Measurements from ENCODE around the gene IFNA5. TPM values are rescaled to one million over a fixed set of nuclear protein-coding genes. Genes with fewer than 3 reads are reported as not detected.

The IFNA5 gene
- total and polyA plus RNA-seq, 2 of the 8 experiments (the other 6 are each of a cell fraction or from before 2014, with no cell fraction given), result not detected

DNA sequence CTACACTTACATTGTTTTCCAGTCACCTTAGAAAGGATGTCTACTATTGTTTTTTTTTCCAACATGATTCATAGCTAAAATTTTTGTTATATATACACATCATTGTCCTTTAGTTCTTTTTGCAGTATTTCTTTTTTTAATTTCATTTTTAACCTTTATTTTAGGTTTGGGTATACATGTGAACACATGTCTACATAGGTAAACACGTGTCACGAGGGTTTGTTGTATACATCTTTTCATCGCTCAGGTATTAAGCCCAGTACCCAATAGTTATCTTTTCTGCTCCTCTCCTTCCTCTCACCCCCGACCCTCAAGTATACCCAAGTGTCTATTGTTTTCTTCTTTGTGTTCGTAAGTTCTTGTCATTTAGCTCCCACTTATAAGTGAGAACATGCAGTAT lies 19.0 kb downstream of the IFNA5 start:
- H3K4me2 ChIP-seq (ENCODE audit: insufficient read depth in 1 of 2, low read depth in 2 of 2, low read length in 2 of 2), result no peak overlapping the region
- no peak for TF ChIP-seq BRCA1 (IDR thresholded peaks at IDR 0.05; ENCODE audit: low read depth, low read length)
- no peak for TF ChIP-seq SIX5 (IDR thresholded peaks at IDR 0.05; ENCODE audit: low read depth, low read length)
- TF ChIP-seq, protein P1, sequence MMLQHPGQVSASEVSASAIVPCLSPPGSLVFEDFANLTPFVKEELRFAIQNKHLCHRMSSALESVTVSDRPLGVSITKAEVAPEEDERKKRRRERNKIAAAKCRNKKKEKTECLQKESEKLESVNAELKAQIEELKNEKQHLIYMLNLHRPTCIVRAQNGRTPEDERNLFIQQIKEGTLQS (IDR thresholded peaks at IDR 0.05; ENCODE audit: insufficient read depth, low read depth, low read length), result no peak
- TF ChIP-seq GABPA (IDR thresholded peaks at IDR 0.05; ENCODE audit: borderline replicate concordance, insufficient read depth, low read length), result no peak
- no peak for TF ChIP-seq NRF1 (IDR thresholded peaks at IDR 0.05; ENCODE audit: low read depth, low read length)
- TF ChIP-seq TBP (IDR thresholded peaks at IDR 0.05; ENCODE audit: low read depth, low read length), result no peak
- TF ChIP-seq PHF8 (conservative IDR thresholded peaks at IDR 0.05; ENCODE audit: low read depth, low read length), result no peak
- no peak for TF ChIP-seq ZNF274 (IDR thresholded peaks at IDR 0.05; ENCODE audit: borderline replicate concordance, extremely low read depth, low read length)
- no peak for TF ChIP-seq RFX5 (IDR thresholded peaks at IDR 0.05; ENCODE audit: borderline replicate concordance, low read depth, low read length)
- no peak for TF ChIP-seq CBX5 (IDR thresholded peaks at IDR 0.05; ENCODE audit: low read depth, low read length)
- TF ChIP-seq EGR1 (IDR thresholded peaks at IDR 0.05; ENCODE audit: borderline replicate concordance, low read depth, low read length), result no peak
- no peak for TF ChIP-seq RNF2 (IDR thresholded peaks at IDR 0.05; ENCODE audit: borderline replicate concordance, low read depth, low read length, missing control alignments, poor library complexity, severe bottlenecking)
- no peak for TF ChIP-seq JUND (IDR thresholded peaks at IDR 0.05; ENCODE audit: low read length)
- TF ChIP-seq GTF2F1 (IDR thresholded peaks at IDR 0.05; ENCODE audit: borderline replicate concordance, low read depth, low read length), result no peak
- no peak for TF ChIP-seq SP4 (IDR thresholded peaks at IDR 0.05; ENCODE audit: low read length)

More for the DNA sequence above, 19.0 kb downstream of the IFNA5 start:
- Histone ChIP-seq H3K36me3 (ENCODE audit: control insufficient read depth in 2 of 4, insufficient read depth in 4 of 4, low read length in 3 of 4) (no peaks in the 10 kb centered on the region), H3K27me3 (replicated peaks in 1 of 4; ENCODE audit: control insufficient read depth in 3 of 4, extremely low read depth in 1 of 4, insufficient read depth in 3 of 4, low read length in 3 of 4) (no peaks in the 10 kb centered on the region; a peak in 1 of 7 replicates), H3K9me3 (ENCODE audit: insufficient read depth in 2 of 2, low read depth in 1 of 2, low read length in 1 of 2) (no peaks in the 10 kb centered on the region), H4K5ac (ENCODE audit: insufficient read length, low read depth, low read length) (no peak overlapping the region), H3K79me2 (ENCODE audit: control insufficient read depth in 1 of 2, insufficient read depth in 2 of 2, low read length in 2 of 2) (no peaks in the 10 kb centered on the region), H4K20me1 (replicated peaks in 1 of 2; ENCODE audit: control insufficient read depth in 1 of 2, insufficient read depth in 2 of 2, low read length in 2 of 2) (no peaks in the 10 kb centered on the region), H4K8ac (ENCODE audit: extremely low read depth, insufficient read depth, low read length) (no peak overlapping the region), H2AK5ac (ENCODE audit: low read depth, low read length) (no peak overlapping the region), H3K23ac (ENCODE audit: insufficient read length) (no peak overlapping the region), H2BK20ac (ENCODE audit: low read length) (no peak overlapping the region), H3K4ac (replicated peaks; ENCODE audit: insufficient read length, low read depth, low read length) (no peak overlapping the region), H3K56ac (replicated peaks; ENCODE audit: insufficient read length, low read depth, low read length) (no peak overlapping the region), H3K9ac (replicated peaks in 1 of 4; ENCODE audit: extremely low read depth in 1 of 4, low read depth in 3 of 4, low read length in 3 of 4) (no peak overlapping the region), H4K91ac (replicated peaks; ENCODE audit: insufficient read length, low read length) (no peak overlapping the region), H3K14ac (ENCODE audit: insufficient read length) (no peak overlapping the region), H3K4me1 (replicated peaks in 1 of 4; ENCODE audit: control insufficient read depth in 3 of 4, insufficient read depth in 4 of 4, low read length in 3 of 4) (no peaks in the 10 kb centered on the region), H3K27ac (ENCODE audit: low read depth, low read length) (no peak overlapping the region), H3K23me2 (ENCODE audit: low read depth, low read length) (no peaks in the 10 kb centered on the region), H3K79me1 (ENCODE audit: low read depth, low read length) (no peaks in the 10 kb centered on the region), H2BK5ac (ENCODE audit: low read depth, low read length) (no peak overlapping the region), H2BK120ac (replicated peaks; ENCODE audit: low read depth, low read length) (no peak overlapping the region), H3K4me3 (ENCODE audit: extremely low read depth in 1 of 4, insufficient read depth in 2 of 4, low read depth in 3 of 4, low read length in 4 of 4) (no peak overlapping the region), H2BK12ac (ENCODE audit: low read depth, low read length) (no peak overlapping the region), H3K18ac (ENCODE audit: extremely low read depth, low read length) (no peak overlapping the region), H2BK15ac (ENCODE audit: low read length) (no peak overlapping the region), H2AFZ (ENCODE audit: low read length) (no peak overlapping the region)
- DNase-seq (ENCODE audit: low read depth in 1 of 2, low spot score in 2 of 2) (no peak), FAIRE-seq (no peak)
- POLR2A ChIA-PET (ENCODE audit: partially characterized antibody), result no interaction called here
- CTCF ChIA-PET (ENCODE audit: partially characterized antibody), result no interaction called here
- 86% methylated on average over 5 of the region's 5 CpGs; no CpG with 5 or more reads in 1 of the 2 experiments for WGBS, 2 experiments (ENCODE audit: extremely low coverage in 1 of 2, insufficient coverage in 1 of 2, insufficient read length in 1 of 2, insufficient replicate concordance in 2 of 2, low coverage in 1 of 2, low lambda C conversion rate in 2 of 2, missing lambda C conversion rate in 1 of 2)
